ENCODE data around the gene PDSS2.

GRCh38 chr6:107390685-107391435 is 68.5 kb downstream of the PDSS2 start:
- TF ChIP-seq, protein P1, sequence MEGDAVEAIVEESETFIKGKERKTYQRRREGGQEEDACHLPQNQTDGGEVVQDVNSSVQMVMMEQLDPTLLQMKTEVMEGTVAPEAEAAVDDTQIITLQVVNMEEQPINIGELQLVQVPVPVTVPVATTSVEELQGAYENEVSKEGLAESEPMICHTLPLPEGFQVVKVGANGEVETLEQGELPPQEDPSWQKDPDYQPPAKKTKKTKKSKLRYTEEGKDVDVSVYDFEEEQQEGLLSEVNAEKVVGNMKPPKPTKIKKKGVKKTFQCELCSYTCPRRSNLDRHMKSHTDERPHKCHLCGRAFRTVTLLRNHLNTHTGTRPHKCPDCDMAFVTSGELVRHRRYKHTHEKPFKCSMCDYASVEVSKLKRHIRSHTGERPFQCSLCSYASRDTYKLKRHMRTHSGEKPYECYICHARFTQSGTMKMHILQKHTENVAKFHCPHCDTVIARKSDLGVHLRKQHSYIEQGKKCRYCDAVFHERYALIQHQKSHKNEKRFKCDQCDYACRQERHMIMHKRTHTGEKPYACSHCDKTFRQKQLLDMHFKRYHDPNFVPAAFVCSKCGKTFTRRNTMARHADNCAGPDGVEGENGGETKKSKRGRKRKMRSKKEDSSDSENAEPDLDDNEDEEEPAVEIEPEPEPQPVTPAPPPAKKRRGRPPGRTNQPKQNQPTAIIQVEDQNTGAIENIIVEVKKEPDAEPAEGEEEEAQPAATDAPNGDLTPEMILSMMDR (optimal IDR thresholded peaks at IDR 0.05 in 1 of 3, IDR thresholded peaks at IDR 0.05 in 1 of 3, conservative IDR thresholded peaks at IDR 0.05 in 1 of 3; ENCODE audit: extremely low read depth in 1 of 3, insufficient read depth in 2 of 3, low read length in 3 of 3): no peak
- no peak for TF ChIP-seq EZH2 (IDR thresholded peaks at IDR 0.05; ENCODE audit: low read length)

Data from keratinocyte (primary cell).